SK-N-SH (cell line): ENCODE results near the gene SETD5.

Experiments
- CTCF ChIP-seq: fragments of 200-600 bp; sonication (generic); IDR thresholded peaks from 2 replicates; pipeline ENCODE4 v1.6.1; 2017; ENCODE audit warnings: antibody characterized with exemption, mild to moderate bottlenecking, moderate library complexity
- RCOR1 ChIP-seq: fragments of 150-350 bp; IDR thresholded peaks from 2 replicates; pipeline ENCODE4 v1.6.1; 2017; ENCODE audit warnings: antibody characterized with exemption, low read length
- ZBTB33 ChIP-seq: IDR thresholded peaks from 2 replicates; pipeline ENCODE4 v1.4.0; 2012; ENCODE audit warnings: low read depth, borderline replicate concordance

- TF ChIP-seq CTCF, result no peak
- TF ChIP-seq ZBTB33, result no peak
- no peak for TF ChIP-seq RCOR1
These were observed 27.9 kb upstream of the SETD5 start for GRCh38 chr3:9369508-9369907.
